ENCODE measurements around the gene TMEM132C.

DNA sequence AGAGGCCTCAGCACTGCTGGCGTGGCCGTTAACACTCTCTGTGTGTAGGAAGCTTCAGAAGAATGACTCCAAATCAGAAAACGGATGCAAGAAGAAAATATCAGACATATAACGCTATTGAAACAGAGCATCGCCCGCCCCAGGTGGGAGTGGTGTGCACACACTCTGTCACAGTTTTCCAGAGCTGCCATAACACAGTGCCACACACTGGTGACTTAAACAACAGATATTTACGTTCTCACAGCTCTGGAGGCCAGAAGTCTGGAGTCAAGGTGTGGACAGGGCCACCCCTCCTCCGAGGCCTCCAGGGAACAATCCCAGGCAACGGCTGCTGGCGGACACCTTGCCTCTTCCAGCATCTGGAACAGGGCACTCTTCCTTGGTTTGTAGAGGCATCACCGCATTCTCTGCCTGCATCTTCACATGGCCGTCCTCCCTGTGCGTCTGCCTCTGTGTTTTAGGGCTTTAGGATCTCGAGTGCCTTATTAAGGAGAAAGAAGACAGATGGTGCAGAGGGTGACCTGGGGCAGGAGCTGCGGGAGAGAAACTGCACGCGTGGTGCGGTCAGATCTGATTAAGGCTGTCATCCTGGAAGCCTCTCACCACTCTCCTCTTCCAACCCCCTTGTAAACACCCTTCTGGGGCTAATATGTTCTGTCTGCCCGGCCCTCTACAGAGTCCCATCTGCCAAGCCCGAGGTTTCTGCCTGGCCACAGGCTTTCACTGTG is 415.7 kb downstream of the TMEM132C start:
- TF ChIP-seq, protein P1, sequence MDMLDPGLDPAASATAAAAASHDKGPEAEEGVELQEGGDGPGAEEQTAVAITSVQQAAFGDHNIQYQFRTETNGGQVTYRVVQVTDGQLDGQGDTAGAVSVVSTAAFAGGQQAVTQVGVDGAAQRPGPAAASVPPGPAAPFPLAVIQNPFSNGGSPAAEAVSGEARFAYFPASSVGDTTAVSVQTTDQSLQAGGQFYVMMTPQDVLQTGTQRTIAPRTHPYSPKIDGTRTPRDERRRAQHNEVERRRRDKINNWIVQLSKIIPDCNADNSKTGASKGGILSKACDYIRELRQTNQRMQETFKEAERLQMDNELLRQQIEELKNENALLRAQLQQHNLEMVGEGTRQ (IDR thresholded peaks at IDR 0.05; ENCODE audit: low read depth, low read length): no peak
- TF ChIP-seq, protein P1 (CRISPR knock-in tag; IDR thresholded peaks at IDR 0.05; ENCODE audit: borderline replicate concordance): no peak
- TF ChIP-seq CHD4 (IDR thresholded peaks at IDR 0.05; ENCODE audit: borderline replicate concordance, low read length) (no peak), ZNF230 (CRISPR knock-in tag; IDR thresholded peaks at IDR 0.05) (no peak), ZNF318 (CRISPR knock-in tag; IDR thresholded peaks at IDR 0.05) (no peak), ZKSCAN5 (CRISPR knock-in tag; IDR thresholded peaks at IDR 0.05) (no peak), SMC3 (IDR thresholded peaks at IDR 0.05; ENCODE audit: low read length) (no peak), POLR2A (IDR thresholded peaks at IDR 0.05; ENCODE audit: insufficient read depth in 1 of 2, low read depth in 2 of 2, low read length in 2 of 2) (no peak), E2F1 (CRISPR knock-in tag; IDR thresholded peaks at IDR 0.05) (no peak), REST (IDR thresholded peaks at IDR 0.05; ENCODE audit: borderline replicate concordance in 1 of 2, low read depth in 1 of 2, low read length in 2 of 2) (no peak), MAX (IDR thresholded peaks at IDR 0.05) (no peak), ZBTB1 (CRISPR knock-in tag; IDR thresholded peaks at IDR 0.05; ENCODE audit: borderline replicate concordance) (no peak), RXRA (CRISPR knock-in tag; IDR thresholded peaks at IDR 0.05) (no peak)
